Measurements from ENCODE around the gene CCKAR.

CCKAR gene

GRCh38 chr4:26490111-26490959 lies at the start of gene CCKAR:
TSS of gene CCKAR (minus strand) at chr4:26490484. CDS start at chr4:26490267, 217 bp downstream.
- Mint-ChIP-seq H3K27me3 (peaks cover 13% of the 10 kb centered on the region), H3K9me3 (peaks cover 3% of the 10 kb centered on the region), H3K4me1 (no peaks in the 10 kb centered on the region), H3K36me3 (no peaks in the 10 kb centered on the region), H3K27ac (no peak within 1 kb of the TSS), H3K4me3 (no peak within 1 kb of the TSS)
- DNase-seq (ENCODE audit: low spot score in 2 of 2) (no peak), ATAC-seq (ENCODE audit: low read depth) (no peak)

- Mint-ChIP-seq H3K27ac (no peak overlapping the region), H3K36me3 (no peaks in the 10 kb centered on the region), H3K4me1 (no peaks in the 10 kb centered on the region), H3K9me3 (no peaks in the 10 kb centered on the region), H3K4me3 (no peak overlapping the region), H3K27me3 (peaks cover 4% of the 10 kb centered on the region)
- ATAC-seq (ENCODE audit: low read depth) (no peak), DNase-seq (ENCODE audit: low spot score in 2 of 2) (no peak)
Measured at GRCh38 chr4:26533685-26534084, 43.4 kb upstream of the CCKAR start.

- no peaks in the 10 kb centered on the region for H3K27me3 Mint-ChIP-seq
- H3K9me3 Mint-ChIP-seq = no peaks in the 10 kb centered on the region
- no peaks in the 10 kb centered on the region for H3K36me3 Mint-ChIP-seq
- no peak overlapping the region for H3K4me3 Mint-ChIP-seq
- H3K4me1 Mint-ChIP-seq = no peaks in the 10 kb centered on the region
- no peak for ATAC-seq (ENCODE audit: low read depth)
- no peak overlapping the region for H3K27ac Mint-ChIP-seq
- no peak for DNase-seq (ENCODE audit: low spot score in 2 of 2)
Measured at GRCh38 chr4:26531491-26532116, 41.3 kb upstream of the CCKAR start.

GRCh38 chr4:26530099-26530498 lies 39.8 kb upstream of the CCKAR start:
- ATAC-seq (ENCODE audit: low read depth) = no peak
- H3K27ac Mint-ChIP-seq = no peak overlapping the region
- H3K4me3 Mint-ChIP-seq = no peak overlapping the region
- H3K4me1 Mint-ChIP-seq = no peaks in the 10 kb centered on the region
- no peaks in the 10 kb centered on the region for H3K36me3 Mint-ChIP-seq
- H3K9me3 Mint-ChIP-seq = no peaks in the 10 kb centered on the region
- H3K27me3 Mint-ChIP-seq = peaks cover 1% of the 10 kb centered on the region
- no peak for DNase-seq (ENCODE audit: low spot score in 2 of 2)

- no peaks in the 10 kb centered on the region for H3K9me3 Mint-ChIP-seq
- H3K27me3 Mint-ChIP-seq = peaks cover 1% of the 10 kb centered on the region
- no peaks in the 10 kb centered on the region for H3K4me1 Mint-ChIP-seq
- no peak for DNase-seq (ENCODE audit: low spot score in 2 of 2)
- no peaks in the 10 kb centered on the region for H3K36me3 Mint-ChIP-seq
- H3K4me3 Mint-ChIP-seq = no peak overlapping the region
- no peak for ATAC-seq (ENCODE audit: low read depth)
- no peak overlapping the region for H3K27ac Mint-ChIP-seq
Measured at GRCh38 chr4:26529479-26529878, 39.2 kb upstream of the CCKAR start.

GRCh38 chr4:26525771-26526150 lies 35.5 kb upstream of the CCKAR start:
- H3K9me3 Mint-ChIP-seq = no peaks in the 10 kb centered on the region

GRCh38 chr4:26525136-26525770 lies 35.0 kb upstream of the CCKAR start:
- DNase-seq (ENCODE audit: low spot score in 2 of 2) = no peak
- H3K27me3 Mint-ChIP-seq = peaks cover 10% of the 10 kb centered on the region
- H3K27ac Mint-ChIP-seq = no peak overlapping the region
- no peaks in the 10 kb centered on the region for H3K4me1 Mint-ChIP-seq
- H3K36me3 Mint-ChIP-seq = no peaks in the 10 kb centered on the region
- ATAC-seq (ENCODE audit: low read depth) = no peak
- no peaks in the 10 kb centered on the region for H3K9me3 Mint-ChIP-seq
- no peak overlapping the region for H3K4me3 Mint-ChIP-seq

More at GRCh38 chr4:26525771-26526150, 35.5 kb upstream of the CCKAR start:
- DNase-seq (ENCODE audit: low spot score in 2 of 2) = no peak
- Mint-ChIP-seq H3K27me3 (peaks cover 7% of the 10 kb centered on the region), H3K4me1 (no peaks in the 10 kb centered on the region), H3K36me3 (no peaks in the 10 kb centered on the region), H3K4me3 (no peak overlapping the region), H3K27ac (no peak overlapping the region)
- ATAC-seq (ENCODE audit: low read depth) = no peak

GRCh38 chr4:26524011-26524410 lies 33.7 kb upstream of the CCKAR start:
- H3K4me3 Mint-ChIP-seq = no peak overlapping the region
- DNase-seq (ENCODE audit: low spot score in 2 of 2) (no peak), ATAC-seq (ENCODE audit: low read depth) (no peak)
- H3K27me3 Mint-ChIP-seq = peaks cover 12% of the 10 kb centered on the region
- no peaks in the 10 kb centered on the region for H3K4me1 Mint-ChIP-seq
- H3K27ac Mint-ChIP-seq = no peak overlapping the region
- peaks cover 1% of the 10 kb centered on the region for H3K9me3 Mint-ChIP-seq
- peaks cover 2% of the 10 kb centered on the region for H3K36me3 Mint-ChIP-seq

- Mint-ChIP-seq H3K9me3 (peaks cover 1% of the 10 kb centered on the region), H3K36me3 (peaks cover 2% of the 10 kb centered on the region), H3K27me3 (peaks cover 12% of the 10 kb centered on the region), H3K4me1 (no peaks in the 10 kb centered on the region), H3K4me3 (no peak overlapping the region), H3K27ac (no peak overlapping the region)
- ATAC-seq (ENCODE audit: low read depth) = no peak
- DNase-seq (ENCODE audit: low spot score in 2 of 2) = no peak
Measured at GRCh38 chr4:26522478-26522877, 32.2 kb upstream of the CCKAR start.

GRCh38 chr4:26520728-26521450 lies 30.6 kb upstream of the CCKAR start:
- no peak overlapping the region for H3K27ac Mint-ChIP-seq
- H3K4me3 Mint-ChIP-seq = no peak overlapping the region
- H3K27me3 Mint-ChIP-seq = peaks cover 12% of the 10 kb centered on the region
- no peaks in the 10 kb centered on the region for H3K4me1 Mint-ChIP-seq
- ATAC-seq (ENCODE audit: low read depth) (no peak), DNase-seq (ENCODE audit: low spot score in 2 of 2) (no peak)
- peaks cover 2% of the 10 kb centered on the region for H3K36me3 Mint-ChIP-seq
- peaks cover 1% of the 10 kb centered on the region for H3K9me3 Mint-ChIP-seq

- Mint-ChIP-seq H3K27ac (no peak overlapping the region), H3K4me1 (no peaks in the 10 kb centered on the region), H3K27me3 (peaks cover 10% of the 10 kb centered on the region), H3K9me3 (peaks cover 1% of the 10 kb centered on the region), H3K4me3 (no peak overlapping the region), H3K36me3 (peaks cover 2% of the 10 kb centered on the region)
- DNase-seq (ENCODE audit: low spot score in 2 of 2) (no peak), ATAC-seq (ENCODE audit: low read depth) (no peak)
Measured at GRCh38 chr4:26515936-26516335, 25.7 kb upstream of the CCKAR start.

- H3K36me3 Mint-ChIP-seq = no peaks in the 10 kb centered on the region
- no peaks in the 10 kb centered on the region for H3K9me3 Mint-ChIP-seq
- no peak overlapping the region for H3K4me3 Mint-ChIP-seq
- DNase-seq (ENCODE audit: low spot score in 2 of 2) (no peak), ATAC-seq (ENCODE audit: low read depth) (no peak)
- H3K4me1 Mint-ChIP-seq = no peaks in the 10 kb centered on the region
- H3K27ac Mint-ChIP-seq = no peak overlapping the region
- peaks cover 6% of the 10 kb centered on the region for H3K27me3 Mint-ChIP-seq
Measured at GRCh38 chr4:26510334-26510964, 20.2 kb upstream of the CCKAR start.

- ATAC-seq (ENCODE audit: low read depth) (no peak), DNase-seq (ENCODE audit: low spot score in 2 of 2) (no peak)
- Mint-ChIP-seq H3K4me1 (no peaks in the 10 kb centered on the region), H3K4me3 (no peak overlapping the region), H3K36me3 (no peaks in the 10 kb centered on the region), H3K27me3 (peaks cover 5% of the 10 kb centered on the region), H3K27ac (no peak overlapping the region), H3K9me3 (no peaks in the 10 kb centered on the region)
Measured at GRCh38 chr4:26509681-26510333, 19.5 kb upstream of the CCKAR start.

Data from memory B cell (primary cell).